ENCODE measurements around the gene MAPRE3. TPM values are rescaled to one million over a fixed set of nuclear protein-coding genes. Genes with fewer than 3 reads are reported as not detected.
A peak's percentile ranks its signal among the peaks of the same experiment; 100 is the strongest.

Gene MAPRE3
- total RNA-seq, 2 experiments from 2014 or later = 2.7 TPM

DNA sequence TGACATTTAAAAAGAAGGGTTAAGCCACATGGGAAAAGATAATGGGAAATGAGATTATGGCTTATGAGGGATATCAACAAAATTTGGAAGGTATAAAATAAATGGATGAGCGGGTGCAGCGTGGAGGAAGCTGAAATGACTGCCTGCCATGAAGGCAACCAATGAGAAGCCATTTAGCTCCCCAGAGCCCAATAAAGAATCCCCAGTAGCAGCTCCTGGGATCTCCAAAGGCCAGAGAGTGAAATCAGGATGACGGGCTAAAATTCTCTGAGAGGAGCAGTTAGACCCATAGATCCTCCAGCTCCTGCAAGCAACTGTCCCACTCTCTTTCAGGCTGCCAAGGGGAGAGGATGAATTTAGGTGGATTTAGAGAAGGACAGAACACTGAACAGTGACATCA is 12.9 kb upstream of the MAPRE3 start:
- Mint-ChIP-seq H3K9me3 (no peaks in the 10 kb centered on the region), H3K27ac (no peak overlapping the region), H3K27me3 (peaks cover 44% of the 10 kb centered on the region), H3K36me3 (ENCODE audit: low read depth) (no peaks in the 10 kb centered on the region), H3K4me1 (no peaks in the 10 kb centered on the region), H3K4me3 (no peak overlapping the region)
- no peak for DNase-seq
- ChIA-PET CTCF (interaction anchor here (0.7 kb wide), 1 partner anchor 322 kb away, joined by 3 read pairs; no protein-coding TSS in a partner anchor), POLR2A (no interaction called here)

DNA sequence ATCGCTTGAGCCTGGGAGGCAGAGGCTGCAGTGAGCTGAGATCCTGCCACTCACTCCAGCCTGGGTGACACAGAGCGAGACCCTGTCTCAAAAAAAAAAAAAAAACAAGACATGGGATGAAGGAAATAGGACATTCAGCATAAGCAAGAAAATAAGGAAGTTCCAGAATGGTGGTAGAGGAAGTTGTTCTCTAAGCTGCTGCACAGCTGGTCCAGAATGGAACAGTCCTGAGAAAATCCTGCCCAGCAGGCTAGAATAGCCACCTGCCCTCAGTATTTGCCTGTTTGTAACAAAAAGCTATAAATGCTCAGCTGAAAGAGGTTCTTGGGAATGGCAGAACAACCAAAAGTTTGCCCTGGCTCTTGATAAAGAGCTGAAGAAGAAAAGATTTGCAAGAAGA is 11.1 kb upstream of the MAPRE3 start:
- Mint-ChIP-seq H3K36me3 (ENCODE audit: low read depth) (no peaks in the 10 kb centered on the region), H3K9me3 (no peaks in the 10 kb centered on the region), H3K27me3 (peaks cover 40% of the 10 kb centered on the region), H3K4me3 (no peak overlapping the region), H3K4me1 (no peaks in the 10 kb centered on the region), H3K27ac (no peak overlapping the region)
- ChIA-PET POLR2A (interaction anchor here (1.4 kb wide), 1 partner anchor 74 kb away, joined by 4 read pairs; no protein-coding TSS in a partner anchor), CTCF (interaction anchor here (0.7 to 6.7 kb wide), 7 partner anchors 10 to 320 kb away, joined by 3 to 115 read pairs (median 5); partner anchors contain the start of gene AGBL5)
- DNase-seq = no peak

DNA sequence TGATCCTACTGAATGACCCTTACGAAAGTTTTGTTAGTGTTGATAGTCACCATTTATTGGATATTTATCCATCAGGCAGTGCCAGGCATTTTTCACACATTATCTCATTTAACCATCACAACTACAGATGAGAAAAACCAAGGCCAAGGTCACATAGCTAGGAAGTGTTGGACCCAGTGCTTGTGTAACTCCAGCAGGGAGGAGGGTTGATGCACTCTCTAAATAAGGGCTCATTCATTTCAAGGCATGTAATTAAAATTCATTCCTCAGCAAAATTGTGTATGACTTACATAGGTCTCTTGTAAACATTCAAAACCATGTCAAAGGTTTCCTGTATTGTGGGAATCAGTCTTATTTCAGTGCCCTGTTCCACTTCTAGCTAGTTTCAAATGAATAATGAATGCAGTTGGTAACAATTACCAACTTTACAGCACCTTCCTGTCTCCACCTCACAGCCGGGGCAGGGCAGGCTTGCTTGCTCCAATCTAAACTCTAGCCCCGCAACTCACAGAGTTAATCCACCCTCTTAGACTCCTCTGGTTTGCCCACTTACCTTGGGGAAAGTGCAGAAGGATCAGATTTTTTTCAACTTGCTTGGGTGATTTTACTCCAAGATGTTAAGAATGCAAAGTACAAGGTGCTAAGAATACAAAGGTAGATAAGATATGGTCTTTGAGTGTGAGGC is 5.8 kb upstream of the MAPRE3 start:
- no peak for DNase-seq
- no peak overlapping the region for H3K27ac Mint-ChIP-seq
- H3K4me1 Mint-ChIP-seq = peaks cover 9% of the 10 kb centered on the region
- no peaks in the 10 kb centered on the region for H3K36me3 Mint-ChIP-seq (ENCODE audit: low read depth)
- H3K27me3 Mint-ChIP-seq = peaks cover 37% of the 10 kb centered on the region
- H3K4me3 Mint-ChIP-seq = no peak overlapping the region
- POLR2A ChIA-PET = interaction anchor here (1.0 kb wide), 1 partner anchor 86 kb away, joined by 3 read pairs; the partner anchor contains the start of gene AGBL5
- H3K9me3 Mint-ChIP-seq = no peaks in the 10 kb centered on the region
- CTCF ChIA-PET = interaction anchor here (1.6 to 6.7 kb wide), 2 partner anchors 18 to 52 kb away, joined by 7 to 115 read pairs; no protein-coding TSS in a partner anchor

DNA sequence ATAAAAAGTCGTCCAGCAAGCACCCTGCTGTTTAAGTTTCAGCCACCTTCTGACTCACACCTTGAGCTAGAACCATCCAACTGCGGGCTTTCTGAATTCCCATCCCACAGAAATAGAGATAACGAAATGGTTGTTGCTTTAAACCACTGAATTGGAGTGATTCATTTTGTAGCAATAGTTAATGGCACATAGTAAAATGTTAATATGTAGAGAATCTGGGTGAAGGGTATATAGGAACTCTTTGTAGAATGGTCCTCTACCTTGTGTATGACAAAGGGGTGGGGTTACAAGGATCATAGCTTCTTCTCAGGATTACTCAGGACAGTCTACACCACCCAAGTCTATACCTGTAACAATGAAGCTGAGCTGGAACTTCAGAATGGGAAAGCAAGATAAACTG is 2.4 kb upstream of the MAPRE3 start:
- no peaks in the 10 kb centered on the region for H3K9me3 Mint-ChIP-seq
- H3K4me1 Mint-ChIP-seq = peaks cover 21% of the 10 kb centered on the region
- DNase-seq = no peak
- ChIA-PET POLR2A (no interaction called here), CTCF (interaction anchor here (1.1 to 2.0 kb wide), 3 partner anchors 27 to 314 kb away, joined by 3 to 5 read pairs (median 4); partner anchors contain the start of gene TRIM54)
- peaks cover 44% of the 10 kb centered on the region for H3K27me3 Mint-ChIP-seq
- no peaks in the 10 kb centered on the region for H3K36me3 Mint-ChIP-seq (ENCODE audit: low read depth)
- H3K27ac Mint-ChIP-seq = no peak overlapping the region
- H3K4me3 Mint-ChIP-seq = no peak overlapping the region

DNA sequence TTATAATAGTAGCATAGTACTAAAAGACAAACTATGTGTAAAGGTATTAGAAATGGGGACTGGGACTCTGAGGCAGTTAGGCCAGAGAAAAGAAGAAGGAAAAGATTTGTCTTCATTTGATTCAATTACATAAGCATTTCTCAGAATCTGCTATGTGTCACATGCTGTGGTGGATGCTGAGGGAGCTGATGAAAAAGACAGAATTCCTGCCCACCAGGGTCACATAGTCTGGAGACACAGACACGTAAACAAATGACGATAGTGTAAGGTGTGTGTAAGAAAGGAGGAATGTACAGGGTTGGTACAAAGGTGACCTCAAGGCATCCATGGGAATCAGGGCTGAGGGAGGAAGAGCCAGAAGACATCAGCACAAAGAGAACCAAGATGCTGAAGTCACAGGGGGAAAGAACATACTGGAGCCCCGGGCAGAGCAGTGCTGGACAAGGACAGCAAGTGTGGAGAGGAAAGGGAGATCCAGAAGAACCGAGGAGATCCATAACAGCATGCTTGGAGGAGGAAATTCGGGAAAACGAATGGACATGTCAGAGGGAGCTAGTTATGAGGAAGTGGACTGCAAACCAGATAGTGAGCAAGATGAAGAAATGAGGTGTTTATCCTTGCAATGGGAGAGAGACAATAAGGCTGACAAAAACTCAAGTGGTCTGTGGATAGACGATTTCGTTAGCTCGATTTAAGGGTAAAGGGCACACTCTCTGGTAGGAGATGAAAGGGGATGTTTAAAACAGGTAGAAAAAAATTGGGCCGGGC is 1.2 kb upstream of the MAPRE3 start:
- H3K4me3 Mint-ChIP-seq = peak overlapping the region; percentile 45
- no peaks in the 10 kb centered on the region for H3K9me3 Mint-ChIP-seq
- H3K36me3 Mint-ChIP-seq (ENCODE audit: low read depth) = no peaks in the 10 kb centered on the region
- H3K27ac Mint-ChIP-seq = no peak overlapping the region
- POLR2A ChIA-PET = no interaction called here
- peaks cover 47% of the 10 kb centered on the region for H3K27me3 Mint-ChIP-seq
- DNase-seq = no peak
- CTCF ChIA-PET = interaction anchor here (0.9 to 2.0 kb wide), 5 partner anchors 8 to 48 kb away, joined by 3 to 5 read pairs (median 5); no protein-coding TSS in a partner anchor
- H3K4me1 Mint-ChIP-seq = peaks cover 21% of the 10 kb centered on the region

DNA sequence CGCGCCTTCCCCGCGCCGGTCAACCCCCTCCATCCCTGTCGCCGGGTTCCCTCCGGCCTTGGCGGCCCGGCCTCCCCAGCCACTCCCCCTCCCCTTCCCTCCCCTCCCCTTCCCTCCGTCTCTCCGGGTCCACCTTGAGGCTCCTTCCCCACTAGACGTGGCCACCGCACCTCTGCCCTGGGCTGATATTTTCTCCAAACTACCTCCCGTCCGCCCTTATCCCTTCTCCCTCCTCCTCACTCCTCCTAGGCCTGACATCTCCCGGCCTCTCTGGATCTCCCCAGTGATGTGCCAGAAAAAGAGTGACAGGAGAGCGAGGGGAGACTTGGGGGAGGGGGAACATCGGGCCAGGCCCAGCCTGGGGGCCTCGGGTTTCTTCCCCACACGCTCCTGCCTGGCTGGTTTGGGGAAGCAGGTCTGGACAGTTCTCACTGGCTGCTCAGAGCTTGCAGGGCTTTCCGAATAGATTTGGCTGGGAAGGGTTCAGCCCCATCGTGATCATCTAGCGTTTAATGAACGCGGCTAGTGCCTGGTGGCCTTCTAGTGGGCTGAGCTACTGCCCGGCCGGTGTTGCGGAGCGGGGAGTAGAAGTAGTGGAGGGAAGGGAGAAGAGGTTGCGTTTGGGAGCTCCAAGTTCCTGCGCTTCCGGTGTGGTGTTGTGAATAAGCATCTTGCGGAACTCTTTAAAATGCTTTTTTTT is 641 bp downstream of the MAPRE3 start:
- ChIA-PET POLR2A (interaction anchor here (0.7 kb wide), 1 partner anchor 69 kb away, joined by 5 read pairs; no protein-coding TSS in a partner anchor), CTCF (interaction anchor here (2.4 kb wide), 1 partner anchor 9 kb away, joined by 7 read pairs; no protein-coding TSS in a partner anchor)
- peaks cover 21% of the 10 kb centered on the region for H3K4me1 Mint-ChIP-seq
- H3K27me3 Mint-ChIP-seq = peaks cover 40% of the 10 kb centered on the region
- no peak for DNase-seq
- no peaks in the 10 kb centered on the region for H3K9me3 Mint-ChIP-seq
- H3K36me3 Mint-ChIP-seq (ENCODE audit: low read depth) = no peaks in the 10 kb centered on the region
- no peak overlapping the region for H3K27ac Mint-ChIP-seq
- peak overlapping the region; percentile 62 for H3K4me3 Mint-ChIP-seq

DNA sequence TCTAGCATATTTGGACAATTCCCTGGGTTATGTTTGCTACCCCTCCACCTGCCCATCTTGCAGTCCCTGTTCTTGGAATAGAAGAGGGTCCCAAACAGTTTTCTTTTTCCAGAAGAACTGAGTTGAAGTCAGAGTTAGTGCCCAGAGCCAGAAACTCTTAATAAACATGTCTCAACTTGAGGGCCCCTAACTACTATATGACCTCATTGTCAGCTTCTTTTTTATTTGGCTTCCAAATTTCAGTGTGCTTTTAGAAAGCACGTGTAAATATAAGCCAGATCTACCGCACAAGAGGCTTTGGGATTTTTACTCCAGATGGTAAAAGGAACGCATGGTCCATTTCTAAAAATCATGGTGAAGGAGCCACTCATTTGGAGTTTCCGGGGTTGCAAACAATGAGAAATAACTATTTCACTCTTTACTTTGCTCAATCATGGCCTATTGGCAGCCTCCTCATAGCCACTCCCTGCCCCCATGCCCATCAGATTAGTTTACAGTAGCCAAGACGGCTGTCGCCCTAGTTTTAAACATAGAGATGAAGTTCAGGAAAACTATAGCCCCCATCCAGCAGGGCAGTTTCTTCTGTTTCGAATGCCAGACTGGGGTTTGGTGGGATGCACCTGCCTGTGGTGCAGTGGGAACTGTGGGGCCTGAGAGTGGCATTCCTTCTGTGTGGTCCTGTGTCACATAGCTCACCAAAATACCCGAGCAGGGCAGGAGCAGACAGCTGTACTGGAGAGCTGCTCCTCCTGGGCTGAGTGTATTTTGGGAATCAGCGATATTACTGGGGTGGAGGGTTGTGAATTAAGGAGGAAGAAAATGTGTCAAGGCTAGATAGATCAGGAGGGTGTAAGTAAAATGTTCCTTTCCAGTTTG is 1.7 kb downstream of the MAPRE3 start:
- ChIA-PET CTCF (interaction anchor here (2.4 kb wide), 1 partner anchor 10 kb away, joined by 7 read pairs; no protein-coding TSS in a partner anchor), POLR2A (no interaction called here)
- H3K4me3 Mint-ChIP-seq = no peak overlapping the region
- H3K36me3 Mint-ChIP-seq (ENCODE audit: low read depth) = no peaks in the 10 kb centered on the region
- DNase-seq = no peak
- peaks cover 38% of the 10 kb centered on the region for H3K27me3 Mint-ChIP-seq
- H3K9me3 Mint-ChIP-seq = no peaks in the 10 kb centered on the region
- H3K27ac Mint-ChIP-seq = no peak overlapping the region
- peaks cover 21% of the 10 kb centered on the region for H3K4me1 Mint-ChIP-seq

DNA sequence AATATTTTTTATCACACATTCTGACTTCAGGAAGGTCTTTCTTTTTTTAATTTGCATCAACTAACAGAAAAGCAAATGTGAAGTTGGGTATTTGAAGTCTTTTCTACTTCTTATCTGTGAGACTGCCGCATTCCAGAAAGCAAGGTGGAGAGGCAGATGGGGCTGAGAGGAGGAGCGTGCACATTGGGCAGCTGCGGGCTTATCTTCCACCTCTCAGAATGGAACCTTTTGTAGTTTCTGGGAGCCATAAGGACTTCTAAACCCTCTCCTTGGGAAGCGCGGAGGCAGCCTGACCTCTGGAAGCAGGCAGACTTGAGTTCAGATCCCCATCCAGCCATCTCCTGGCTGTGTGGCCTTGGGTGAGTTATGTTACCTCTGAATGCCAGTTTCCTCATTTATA is 3.9 kb downstream of the MAPRE3 start:
- Mint-ChIP-seq H3K9me3 (no peaks in the 10 kb centered on the region), H3K27me3 (peaks cover 23% of the 10 kb centered on the region)
- POLR2A ChIA-PET = no interaction called here

DNA sequence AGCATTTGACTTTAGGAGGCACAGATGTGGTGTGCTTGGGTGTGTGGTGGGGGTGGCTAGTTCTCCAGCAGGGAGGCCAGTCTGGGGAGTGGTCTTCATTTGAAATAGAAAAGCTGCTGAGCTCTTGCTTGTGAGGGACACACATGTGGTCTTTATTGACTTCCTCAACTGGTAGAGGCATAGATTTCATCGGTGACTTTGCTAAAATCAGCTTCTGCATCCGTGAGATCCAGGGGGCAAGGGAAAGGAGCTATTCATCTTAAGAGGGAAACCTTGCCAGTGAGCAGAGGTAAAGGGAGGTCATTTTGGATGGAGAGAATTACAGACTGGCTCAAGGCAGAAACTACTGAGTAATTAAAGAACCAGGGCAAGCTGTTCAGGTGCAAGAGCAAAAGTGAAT is 4.7 kb downstream of the MAPRE3 start:
- H3K4me3 Mint-ChIP-seq = no peak overlapping the region
- peaks cover 20% of the 10 kb centered on the region for H3K27me3 Mint-ChIP-seq
- no peaks in the 10 kb centered on the region for H3K9me3 Mint-ChIP-seq
- ChIA-PET CTCF (interaction anchor here (0.8 to 2.0 kb wide), 5 partner anchors 13 to 129 kb away, joined by 3 to 6 read pairs (median 4); no protein-coding TSS in a partner anchor), POLR2A (interaction anchor here (1.0 kb wide), 1 partner anchor 404 kb away, joined by 3 read pairs; no protein-coding TSS in a partner anchor)
- no peaks in the 10 kb centered on the region for H3K36me3 Mint-ChIP-seq (ENCODE audit: low read depth)
- peaks cover 9% of the 10 kb centered on the region for H3K4me1 Mint-ChIP-seq
- no peak overlapping the region for H3K27ac Mint-ChIP-seq
- DNase-seq = no peak

More for the DNA sequence above, 3.9 kb downstream of the MAPRE3 start:
- no peak for DNase-seq
- H3K27ac Mint-ChIP-seq = no peak overlapping the region
- H3K36me3 Mint-ChIP-seq (ENCODE audit: low read depth) = no peaks in the 10 kb centered on the region
- CTCF ChIA-PET = interaction anchor here (1.6 kb wide), 1 partner anchor 12 kb away, joined by 6 read pairs; no protein-coding TSS in a partner anchor
- H3K4me3 Mint-ChIP-seq = no peak overlapping the region
- peaks cover 14% of the 10 kb centered on the region for H3K4me1 Mint-ChIP-seq

DNA sequence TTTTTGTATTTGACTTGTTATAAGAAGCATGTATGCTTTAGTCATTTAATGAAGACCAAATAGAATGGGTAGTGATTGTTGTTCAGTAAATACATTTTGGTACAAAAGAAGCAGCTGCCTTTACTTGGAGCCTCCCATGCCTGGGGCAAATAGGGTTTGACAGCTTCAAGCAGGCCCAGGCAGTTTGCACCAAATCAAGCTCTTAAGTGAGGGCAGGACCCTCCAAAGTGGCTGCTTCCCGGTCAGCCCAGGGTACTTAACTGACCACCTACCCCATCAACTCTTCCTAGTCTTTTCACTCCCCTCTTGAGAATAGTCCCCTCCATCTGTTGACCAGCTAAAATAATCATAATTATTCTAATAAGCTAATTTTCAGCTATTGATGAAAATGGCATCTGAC is 5.2 kb downstream of the MAPRE3 start:
- Mint-ChIP-seq H3K9me3 (no peaks in the 10 kb centered on the region), H3K4me3 (no peak overlapping the region), H3K27ac (no peak overlapping the region), H3K27me3 (peaks cover 20% of the 10 kb centered on the region), H3K4me1 (peaks cover 8% of the 10 kb centered on the region), H3K36me3 (ENCODE audit: low read depth) (no peaks in the 10 kb centered on the region)
- ChIA-PET CTCF (interaction anchor here (0.8 to 2.0 kb wide), 5 partner anchors 14 to 130 kb away, joined by 3 to 6 read pairs (median 4); no protein-coding TSS in a partner anchor), POLR2A (interaction anchor here (1.0 kb wide), 1 partner anchor 404 kb away, joined by 3 read pairs; no protein-coding TSS in a partner anchor)
- DNase-seq = no peak

DNA sequence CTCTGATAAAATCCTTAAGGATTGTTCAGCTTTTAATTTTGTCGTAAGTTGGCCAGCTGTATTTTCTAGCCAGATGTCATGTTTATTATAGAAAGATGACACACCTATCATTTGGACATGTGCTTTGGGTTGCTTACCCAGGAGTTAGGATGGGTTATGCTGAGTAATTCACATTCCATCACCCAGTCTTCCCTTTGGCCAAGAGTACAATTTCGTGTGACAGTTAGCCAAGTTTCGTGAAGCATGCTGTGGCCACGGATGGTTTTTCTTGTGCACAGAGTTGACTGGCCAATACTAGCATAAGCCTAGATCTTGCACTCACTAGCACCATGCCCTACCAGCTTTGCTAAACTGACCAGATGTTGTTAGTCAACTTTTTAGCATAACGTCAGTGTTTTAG is 5.8 kb downstream of the MAPRE3 start:
- Mint-ChIP-seq H3K36me3 (ENCODE audit: low read depth) (no peaks in the 10 kb centered on the region), H3K9me3 (no peaks in the 10 kb centered on the region), H3K27me3 (peaks cover 19% of the 10 kb centered on the region), H3K4me1 (peaks cover 4% of the 10 kb centered on the region), H3K27ac (no peak overlapping the region), H3K4me3 (no peak overlapping the region)
- DNase-seq = no peak
- ChIA-PET CTCF (interaction anchor here (0.8 to 2.0 kb wide), 4 partner anchors 13 to 43 kb away, joined by 3 to 6 read pairs (median 5); no protein-coding TSS in a partner anchor), POLR2A (interaction anchor here (1.0 kb wide), 1 partner anchor 403 kb away, joined by 3 read pairs; no protein-coding TSS in a partner anchor)

All from activated CD4-positive, alpha-beta memory T cell treated with anti-CD3 and anti-CD28 coated beads, Interleukin-2, amount 10 ng/mL, durations not matched to agents 7 days and 5 days (primary cell).